ENCODE results near the gene DEPDC1B. TPM values are rescaled to one million over a fixed set of nuclear protein-coding genes. Genes with fewer than 3 reads are reported as not detected.
"Not testable (repeated sequence)": the region's sequence is repeated elsewhere in the genome, so short reads cannot be mapped to it uniquely, and the experiment has no call there.

Gene DEPDC1B
- total RNA-seq, 4 donors from 2014 or later = 1.9 to 10.3 (median 5.3) TPM

DNA sequence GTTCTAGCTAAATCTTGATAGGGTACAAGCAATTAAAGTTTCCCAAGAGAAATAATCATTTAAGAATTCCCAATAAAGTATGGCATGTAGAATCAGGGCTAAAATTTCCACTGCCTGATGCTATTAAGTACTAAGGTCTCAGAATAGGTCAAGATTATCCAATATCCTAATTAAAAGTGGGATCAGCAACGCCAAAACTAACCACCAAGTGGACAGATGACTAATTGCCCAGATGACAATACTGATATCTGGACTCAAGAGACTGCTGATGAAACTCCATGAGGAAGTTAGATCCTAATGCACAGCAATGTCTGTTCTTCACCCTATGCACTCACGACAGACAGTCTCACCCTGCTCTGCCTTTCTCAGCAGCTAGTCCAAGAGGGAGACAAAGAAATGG, 14.3 kb downstream of the DEPDC1B start:
- no peak for DNase-seq
- no peak overlapping the region for H3K4me3 ChIP-seq
- WGBS, 2 donors = 80% methylated on average over 2 of the region's 2 CpGs
- TF ChIP-seq, protein P1, sequence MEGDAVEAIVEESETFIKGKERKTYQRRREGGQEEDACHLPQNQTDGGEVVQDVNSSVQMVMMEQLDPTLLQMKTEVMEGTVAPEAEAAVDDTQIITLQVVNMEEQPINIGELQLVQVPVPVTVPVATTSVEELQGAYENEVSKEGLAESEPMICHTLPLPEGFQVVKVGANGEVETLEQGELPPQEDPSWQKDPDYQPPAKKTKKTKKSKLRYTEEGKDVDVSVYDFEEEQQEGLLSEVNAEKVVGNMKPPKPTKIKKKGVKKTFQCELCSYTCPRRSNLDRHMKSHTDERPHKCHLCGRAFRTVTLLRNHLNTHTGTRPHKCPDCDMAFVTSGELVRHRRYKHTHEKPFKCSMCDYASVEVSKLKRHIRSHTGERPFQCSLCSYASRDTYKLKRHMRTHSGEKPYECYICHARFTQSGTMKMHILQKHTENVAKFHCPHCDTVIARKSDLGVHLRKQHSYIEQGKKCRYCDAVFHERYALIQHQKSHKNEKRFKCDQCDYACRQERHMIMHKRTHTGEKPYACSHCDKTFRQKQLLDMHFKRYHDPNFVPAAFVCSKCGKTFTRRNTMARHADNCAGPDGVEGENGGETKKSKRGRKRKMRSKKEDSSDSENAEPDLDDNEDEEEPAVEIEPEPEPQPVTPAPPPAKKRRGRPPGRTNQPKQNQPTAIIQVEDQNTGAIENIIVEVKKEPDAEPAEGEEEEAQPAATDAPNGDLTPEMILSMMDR (IDR thresholded peaks at IDR 0.05) = no peak
- no peak for TF ChIP-seq POLR2A (IDR thresholded peaks at IDR 0.05)
- H3K27ac ChIP-seq = no peak overlapping the region
- intact Hi-C loops (cut with DNase I) = no loop called here
- no peaks in the 10 kb centered on the region for H3K27me3 ChIP-seq
- H3K4me1 ChIP-seq = no peaks in the 10 kb centered on the region
- no peaks in the 10 kb centered on the region for H3K9me3 ChIP-seq
- H3K36me3 ChIP-seq = no peaks in the 10 kb centered on the region

DNA sequence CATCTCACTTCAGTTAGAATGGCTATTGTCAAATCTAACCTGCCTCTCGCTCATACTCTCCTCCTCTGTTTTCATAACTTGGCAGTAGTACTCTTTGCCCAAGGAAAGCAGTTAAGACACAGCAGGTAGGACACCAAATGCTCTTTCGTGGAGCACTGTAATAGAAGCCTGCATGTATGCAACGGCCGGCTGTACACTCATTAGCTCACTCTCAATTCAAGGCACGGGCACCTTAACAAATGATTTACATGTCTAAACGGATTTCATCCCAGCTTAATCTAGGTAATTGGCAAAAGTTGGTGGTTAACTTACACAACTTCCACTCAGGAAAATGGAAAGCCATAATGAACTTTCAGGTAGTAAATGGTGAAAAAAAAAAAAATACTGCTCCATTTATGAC, 14.9 kb downstream of the DEPDC1B start:
- DNase-seq = no peak
- intact Hi-C loops (cut with DNase I) = no loop called here
- Histone ChIP-seq H3K9me3 (no peaks in the 10 kb centered on the region), H3K27me3 (no peaks in the 10 kb centered on the region), H3K4me3 (no peak overlapping the region), H3K36me3 (no peaks in the 10 kb centered on the region), H3K4me1 (no peaks in the 10 kb centered on the region), H3K27ac (no peak overlapping the region)
- 52 to 60% methylated on average over 6 of the region's 6 CpGs for WGBS, 2 donors
- TF ChIP-seq POLR2A (IDR thresholded peaks at IDR 0.05) = no peak

DNA sequence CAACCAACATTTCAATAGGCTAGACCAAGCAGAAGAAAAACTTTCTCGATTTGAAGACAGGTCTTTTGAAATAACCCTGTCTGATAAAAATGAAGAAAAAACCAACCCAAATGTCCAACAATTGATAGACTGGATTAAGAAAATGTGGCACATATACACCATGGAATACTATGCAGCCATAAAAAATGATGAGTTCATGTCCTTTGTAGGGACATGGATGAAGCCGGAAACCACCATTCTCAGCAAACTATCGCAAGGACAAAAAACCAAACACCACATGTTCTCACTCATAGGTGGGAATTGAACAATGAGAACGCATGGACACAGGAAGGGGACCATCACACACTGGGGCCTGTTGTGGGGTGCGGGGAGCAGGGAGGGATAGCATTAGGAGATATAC, 18.0 kb downstream of the DEPDC1B start:
- H3K27me3 ChIP-seq; H3K4me1 ChIP-seq; DNase-seq; H3K36me3 ChIP-seq; intact Hi-C loops (cut with DNase I); H3K4me3 ChIP-seq; H3K27ac ChIP-seq; H3K9me3 ChIP-seq: not testable (repeated sequence)
- 98 to 99% methylated on average over 5 of the region's 5 CpGs for WGBS, 2 donors

DNA sequence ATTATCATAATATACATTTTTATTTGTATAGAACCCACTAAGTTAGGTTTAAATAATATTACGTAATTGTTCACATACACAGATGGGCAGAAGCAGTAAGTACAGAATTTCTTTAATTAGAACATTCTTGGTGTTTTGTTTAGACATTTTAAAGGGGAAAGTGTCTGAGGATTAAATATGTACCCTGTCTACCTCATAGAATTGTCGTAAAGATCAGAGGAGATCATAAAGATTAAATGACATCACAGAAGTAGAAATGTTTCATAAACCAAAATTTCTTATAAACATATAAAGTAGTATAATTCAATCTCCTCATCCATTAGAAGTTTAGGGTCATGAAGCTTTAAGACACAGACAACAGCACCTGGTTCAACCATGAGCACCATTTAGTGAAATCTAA, 20.1 kb downstream of the DEPDC1B start:
- H3K27ac ChIP-seq = no peak overlapping the region
- H3K4me3 ChIP-seq = no peak overlapping the region
- no peak for DNase-seq
- no peaks in the 10 kb centered on the region for H3K9me3 ChIP-seq
- intact Hi-C loops (cut with DNase I) = loop anchor here (10.0 kb wide), 1 partner anchor 865 kb away; no protein-coding TSS in a partner anchor
- no peaks in the 10 kb centered on the region for H3K27me3 ChIP-seq
- TF ChIP-seq, protein P1 (IDR thresholded peaks at IDR 0.05) = no peak
- TF ChIP-seq POLR2A (IDR thresholded peaks at IDR 0.05) = no peak
- H3K36me3 ChIP-seq = no peaks in the 10 kb centered on the region
- WGBS, 2 donors = 85 to 95% methylated on average over 2 of the region's 2 CpGs
- H3K4me1 ChIP-seq = peaks cover 0 to 7% (median 0%) of the 10 kb centered on the region in 3 donors

DNA sequence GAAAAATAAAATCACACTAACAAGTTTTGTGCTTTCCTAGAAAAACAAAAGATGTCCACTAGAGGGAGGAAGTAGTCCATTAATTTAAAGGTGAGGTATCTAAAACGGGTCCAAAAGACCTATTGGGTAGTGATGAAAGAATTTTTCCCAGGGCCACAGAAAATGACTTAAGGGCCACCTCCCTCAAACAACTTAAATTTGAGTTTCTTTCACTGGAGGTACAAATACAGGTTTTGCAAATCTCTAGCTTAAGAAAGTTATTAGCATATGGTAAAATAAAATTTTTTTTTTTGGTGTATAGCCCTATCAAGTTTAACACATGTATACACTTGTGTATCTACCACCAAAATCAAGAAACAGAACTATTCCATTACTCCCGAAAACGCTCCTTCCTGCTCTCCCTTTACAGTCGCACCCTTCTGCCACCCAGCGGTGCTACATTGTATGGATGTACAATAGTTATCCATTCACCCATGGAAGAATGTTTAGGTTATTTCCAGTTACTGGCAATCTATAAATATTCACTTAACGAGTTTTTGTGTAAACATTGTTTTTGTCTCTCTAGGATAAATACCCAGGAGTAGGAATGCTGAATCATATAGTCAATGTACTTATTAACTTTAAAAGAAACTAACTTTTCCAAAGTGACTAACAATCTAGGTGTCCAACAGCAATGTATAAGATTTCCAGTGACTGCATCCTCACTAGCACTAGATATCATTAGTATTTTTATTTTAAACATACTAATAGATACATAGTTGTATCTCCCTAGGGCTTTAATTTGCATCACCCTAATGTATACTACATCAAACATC, 21.9 kb downstream of the DEPDC1B start:
- Histone ChIP-seq H3K36me3 (no peaks in the 10 kb centered on the region), H3K27me3 (no peaks in the 10 kb centered on the region), H3K4me1 (peaks cover 0 to 7% (median 0%) of the 10 kb centered on the region in 3 donors), H3K9me3 (no peaks in the 10 kb centered on the region), H3K27ac (no peak overlapping the region), H3K4me3 (no peak overlapping the region)
- 34 to 36% methylated on average over 6 of the region's 6 CpGs for WGBS, 2 donors
- DNase-seq = no peak
- TF ChIP-seq, protein P1 (IDR thresholded peaks at IDR 0.05) = peak in 5 of 6 experiments; percentile 20 to 57 (median 22)
- no peak for TF ChIP-seq POLR2A (IDR thresholded peaks at IDR 0.05)
- intact Hi-C loops (cut with DNase I) = loop anchor here (10.0 kb wide), 1 partner anchor 863 kb away; no protein-coding TSS in a partner anchor

DNA sequence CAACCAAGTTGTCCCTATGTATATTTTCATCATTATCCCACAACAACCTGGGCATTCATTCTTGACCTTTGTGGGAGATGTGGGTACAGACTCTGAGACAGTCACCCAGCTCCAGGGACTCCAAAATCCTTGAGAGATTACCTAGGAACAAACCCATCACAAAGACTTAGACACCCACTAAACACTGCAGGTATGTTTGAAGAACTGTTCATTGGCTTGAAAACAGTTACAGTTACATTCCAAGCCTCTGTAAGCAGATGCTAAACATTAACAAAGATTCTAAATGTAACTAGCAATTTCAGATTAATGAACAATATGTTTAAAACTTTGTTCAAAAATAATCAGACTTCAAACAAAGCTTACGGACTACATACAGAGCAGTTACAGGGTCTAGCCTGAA, 24.7 kb downstream of the DEPDC1B start:
- Histone ChIP-seq H3K9me3 (no peaks in the 10 kb centered on the region), H3K27me3 (no peaks in the 10 kb centered on the region), H3K4me3 (no peak overlapping the region), H3K4me1 (peaks cover 0 to 7% (median 0%) of the 10 kb centered on the region in 3 donors), H3K27ac (no peak overlapping the region), H3K36me3 (no peaks in the 10 kb centered on the region)
- intact Hi-C loops (cut with DNase I) = loop anchor here (10.0 kb wide), 1 partner anchor 860 kb away; no protein-coding TSS in a partner anchor
- 96 to 100% methylated on average over 1 of the region's 1 CpG for WGBS, 2 donors
- TF ChIP-seq POLR2A (IDR thresholded peaks at IDR 0.05) = no peak
- TF ChIP-seq, protein P1 (IDR thresholded peaks at IDR 0.05) = no peak
- no peak for DNase-seq

Data from esophagus squamous epithelium (tissue), 5 donors.